SJSA1 (cell line): ENCODE results near the gene FBXO33. TPM values are rescaled to one million over a fixed set of nuclear protein-coding genes. Genes with fewer than 3 reads are reported as not detected.

Source experiments
- DNase-seq, 2 experiments: peaks; one replicate each; pipeline ENCODE4 v3.0.0-alpha.2; 2015 to 2020; ENCODE audit warnings: low spot score in 2 of 2, low read depth in 1 of 2
- H3K27ac ChIP-seq: fragments of 250-450 bp; sonication (Bioruptor Pico); 2 replicates; pipeline ENCODE4 v1.5.1; 2020; ENCODE audit warnings: mild to moderate bottlenecking, moderate library complexity
- H3K27me3 ChIP-seq: fragments of 250-450 bp; sonication (Bioruptor Pico); replicated peaks from 2 replicates; pipeline ENCODE4 v1.5.1; 2020; ENCODE audit warnings: mild to moderate bottlenecking, moderate library complexity
- H3K36me3 ChIP-seq: fragments of 250-450 bp; sonication (Bioruptor Pico); 2 replicates; pipeline ENCODE4 v1.5.1; 2020; ENCODE audit warnings: mild to moderate bottlenecking
- H3K4me1 ChIP-seq: fragments of 250-450 bp; sonication (Bioruptor Pico); replicated peaks from 2 replicates; pipeline ENCODE4 v1.6.1; 2021; ENCODE audit warnings: mild to moderate bottlenecking
- H3K4me3 ChIP-seq: fragments of 250-450 bp; sonication (Bioruptor Pico); 2 replicates; pipeline ENCODE4 v1.5.1; 2020; ENCODE audit warnings: mild to moderate bottlenecking
- H3K9me3 ChIP-seq: fragments of 250-450 bp; sonication (Bioruptor Pico); replicated peaks from 2 replicates; pipeline ENCODE4 v1.5.1; 2020; ENCODE audit warnings: mild to moderate bottlenecking
- total RNA-seq: library from RNA; depleted of rRNA; stranded (reverse); fragments of >200 nt; shearing (Covaris generic); gene quantifications from 2 replicates; pipeline ENCODE4 v1.2.3, GENCODE V29; 2014; rRNA removed

Gene FBXO33, protein sequence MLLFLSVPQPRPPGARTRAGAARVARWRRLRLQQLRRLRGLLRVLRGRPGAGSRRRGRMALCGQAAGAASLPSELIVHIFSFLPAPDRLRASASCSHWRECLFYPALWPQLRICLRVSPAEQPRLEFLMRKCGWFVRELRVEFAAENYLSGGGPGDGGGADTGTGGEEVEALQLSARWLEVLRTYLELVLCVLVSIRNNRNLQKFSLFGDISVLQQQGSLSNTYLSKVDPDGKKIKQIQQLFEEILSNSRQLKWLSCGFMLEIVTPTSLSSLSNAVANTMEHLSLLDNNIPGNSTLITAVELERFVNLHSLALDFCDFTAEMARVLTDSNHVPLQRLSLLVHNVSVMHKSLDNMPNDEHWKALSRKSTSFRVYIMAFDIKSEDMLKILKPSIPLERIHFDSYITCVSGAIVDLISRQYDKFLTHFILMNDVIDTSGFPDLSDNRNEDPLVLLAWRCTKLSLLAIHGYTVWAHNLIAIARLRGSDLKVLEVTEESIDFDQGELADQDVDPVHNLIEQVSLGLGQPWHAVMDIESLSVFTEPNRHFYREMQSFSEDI
- 5.1 and 9.1 TPM in 2 replicates for total RNA-seq

DNA sequence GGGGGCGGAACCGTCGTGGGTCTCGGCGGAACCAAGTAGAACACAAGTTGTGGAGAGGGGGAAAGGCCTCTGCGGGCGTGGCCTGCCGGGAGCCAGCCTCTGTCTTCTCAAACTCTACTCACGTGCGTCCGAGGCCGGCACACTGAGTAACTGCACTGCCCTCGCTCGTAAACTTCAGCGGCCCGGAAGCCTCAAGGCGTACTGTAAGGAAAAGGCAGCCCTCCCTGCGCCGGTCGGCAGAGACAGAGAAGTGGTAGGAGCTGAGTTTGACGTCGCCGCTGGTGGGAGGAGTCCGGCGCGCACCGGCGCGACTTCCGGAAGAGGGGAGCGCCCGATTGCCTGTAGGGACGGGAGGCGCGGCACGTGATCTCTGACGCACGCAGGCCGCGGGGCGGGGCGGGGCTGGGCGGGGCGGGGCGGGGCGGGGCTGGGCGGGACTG, at the start of gene FBXO33:
Gene FBXO33 (minus strand): TSS at position 255 of the 440 bp plus-strand sequence. CDS start 271 bp downstream, outside the sequence.
- peak within 1 kb of the TSS; percentile 100 for H3K27ac ChIP-seq

DNA sequence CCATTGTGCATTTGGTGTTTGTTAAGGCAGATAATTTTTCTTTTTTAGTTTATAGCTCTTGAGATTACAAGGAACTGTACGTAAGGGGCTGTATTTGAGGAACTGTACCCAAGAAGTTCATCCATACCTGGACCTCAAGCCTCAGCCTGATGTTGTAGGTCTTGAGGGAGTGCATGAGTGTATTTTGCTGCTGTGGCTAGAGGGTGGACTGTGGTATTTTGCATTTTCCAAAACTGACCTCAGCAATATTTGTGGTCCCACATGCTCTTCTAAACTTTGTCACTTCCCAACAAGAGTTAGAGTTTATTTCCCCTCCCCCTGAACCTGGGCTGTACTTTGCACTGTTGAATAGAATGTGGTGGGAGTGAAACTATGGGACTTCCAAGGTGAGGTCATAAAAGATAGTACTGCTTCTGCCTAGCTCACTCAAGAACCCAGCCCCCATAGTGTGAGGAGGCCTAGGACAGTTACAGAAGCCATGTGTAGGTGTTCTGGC, 42.2 kb upstream of the FBXO33 start:
- no peaks in the 10 kb centered on the region for H3K36me3 ChIP-seq
- no peaks in the 10 kb centered on the region for H3K4me1 ChIP-seq
- DNase-seq, result no peak
- H3K9me3 ChIP-seq, result no peaks in the 10 kb centered on the region
- H3K27me3 ChIP-seq, result no peaks in the 10 kb centered on the region
- H3K27ac ChIP-seq, result no peak overlapping the region
- H3K4me3 ChIP-seq, result no peak overlapping the region

More for the DNA sequence above, at the start of gene FBXO33:
- H3K27me3 ChIP-seq, result no peaks in the 10 kb centered on the region
- H3K4me1 ChIP-seq, result peaks cover 14% of the 10 kb centered on the region
- peak; percentile 94 to 98 for DNase-seq
- H3K4me3 ChIP-seq, result peak within 1 kb of the TSS; percentile 96
- H3K36me3 ChIP-seq, result peaks cover 8% of the 10 kb centered on the region
- H3K9me3 ChIP-seq, result peaks cover 6% of the 10 kb centered on the region; the same call in 1 of the 2 replicates

DNA sequence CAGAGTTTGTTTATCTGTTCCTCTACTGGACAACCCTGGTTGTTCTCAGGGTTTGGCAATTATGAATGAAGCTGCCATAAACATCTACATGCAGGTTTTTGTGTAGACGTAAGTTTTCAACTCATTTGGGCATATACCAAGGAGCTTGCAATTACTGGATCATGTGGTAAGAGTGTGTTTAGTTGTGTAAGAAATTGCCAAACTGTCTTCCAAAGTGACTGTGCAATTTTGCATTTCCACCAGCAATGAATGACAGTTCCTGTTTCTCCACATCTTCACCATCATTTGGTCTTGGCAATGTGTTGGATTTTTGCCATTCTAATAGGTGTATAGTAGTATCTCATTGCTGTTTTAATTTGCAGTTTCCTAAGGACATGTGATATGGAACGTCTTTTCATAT, 39.8 kb upstream of the FBXO33 start:
- H3K27ac ChIP-seq, result no peak overlapping the region
- no peak overlapping the region for H3K4me3 ChIP-seq
- H3K36me3 ChIP-seq, result no peaks in the 10 kb centered on the region
- no peak for DNase-seq
- no peaks in the 10 kb centered on the region for H3K27me3 ChIP-seq
- no peaks in the 10 kb centered on the region for H3K9me3 ChIP-seq
- H3K4me1 ChIP-seq, result no peaks in the 10 kb centered on the region

DNA sequence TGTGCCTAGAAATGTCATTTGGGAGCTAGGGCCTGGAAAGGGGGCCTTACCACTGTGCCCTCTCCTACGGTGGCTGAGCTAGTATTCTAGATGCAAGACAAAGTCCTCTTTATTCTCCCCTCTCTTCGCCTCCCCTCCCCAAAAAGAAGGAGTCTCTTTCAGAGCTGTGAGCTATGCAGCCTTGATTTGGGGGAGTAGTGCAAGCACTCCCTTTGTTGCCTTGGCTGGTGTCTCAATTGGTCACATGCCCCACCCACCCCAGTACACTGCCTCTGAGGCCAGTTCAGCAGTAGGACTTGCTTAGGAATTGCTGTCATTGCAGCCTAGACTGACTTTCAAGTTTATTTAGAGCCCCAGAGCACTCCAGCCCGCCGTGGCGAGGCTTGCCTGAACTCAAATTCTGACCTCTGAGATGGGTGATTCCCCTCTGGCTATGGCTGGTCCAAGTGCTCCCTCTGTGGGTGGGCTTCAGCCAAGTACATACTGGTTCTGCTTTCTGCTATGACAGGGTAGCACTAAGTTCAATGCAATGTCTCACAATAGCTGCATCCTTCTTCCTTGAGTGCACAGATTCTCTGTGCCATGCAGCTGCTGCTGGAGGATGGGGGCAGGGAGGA, 37.0 kb upstream of the FBXO33 start:
- no peak overlapping the region for H3K4me3 ChIP-seq
- H3K36me3 ChIP-seq, result no peaks in the 10 kb centered on the region
- no peak overlapping the region for H3K27ac ChIP-seq
- DNase-seq, result no peak
- H3K4me1 ChIP-seq, result no peaks in the 10 kb centered on the region
- no peaks in the 10 kb centered on the region for H3K27me3 ChIP-seq
- no peaks in the 10 kb centered on the region for H3K9me3 ChIP-seq

DNA sequence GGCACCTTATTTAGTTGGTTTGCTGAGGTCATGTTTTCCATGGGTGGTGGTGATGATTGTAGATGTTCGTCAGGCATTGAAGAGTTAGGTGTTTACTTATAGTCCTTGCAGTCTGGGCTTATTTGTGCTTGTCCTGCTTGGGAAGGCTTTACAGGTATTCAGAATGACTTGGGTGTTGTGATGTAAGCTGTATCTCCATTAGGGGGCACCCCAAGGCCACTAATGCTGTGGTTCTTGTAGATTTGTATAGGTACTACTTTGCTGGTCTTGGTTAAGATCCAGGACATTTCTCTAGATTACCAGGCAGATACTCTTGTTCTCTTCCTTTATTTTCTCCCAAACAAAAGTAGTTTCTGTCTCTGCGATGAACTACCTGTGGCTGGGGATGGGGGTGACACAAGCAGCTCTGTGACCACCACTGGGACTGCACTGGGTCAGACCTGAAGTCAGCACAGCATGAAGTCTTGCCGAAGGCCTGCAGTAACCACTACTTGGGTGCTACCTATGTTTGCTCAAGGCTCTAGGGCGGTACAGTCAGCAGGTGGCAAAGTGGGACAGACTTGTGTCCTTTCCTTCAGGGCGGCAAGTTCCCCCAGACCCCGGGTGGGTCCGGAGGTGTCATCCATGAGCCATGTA, 35.8 kb upstream of the FBXO33 start:
- Histone ChIP-seq H3K9me3 (no peaks in the 10 kb centered on the region), H3K4me3 (no peak overlapping the region), H3K27me3 (no peaks in the 10 kb centered on the region), H3K36me3 (no peaks in the 10 kb centered on the region), H3K4me1 (no peaks in the 10 kb centered on the region), H3K27ac (no peak overlapping the region)
- no peak for DNase-seq

DNA sequence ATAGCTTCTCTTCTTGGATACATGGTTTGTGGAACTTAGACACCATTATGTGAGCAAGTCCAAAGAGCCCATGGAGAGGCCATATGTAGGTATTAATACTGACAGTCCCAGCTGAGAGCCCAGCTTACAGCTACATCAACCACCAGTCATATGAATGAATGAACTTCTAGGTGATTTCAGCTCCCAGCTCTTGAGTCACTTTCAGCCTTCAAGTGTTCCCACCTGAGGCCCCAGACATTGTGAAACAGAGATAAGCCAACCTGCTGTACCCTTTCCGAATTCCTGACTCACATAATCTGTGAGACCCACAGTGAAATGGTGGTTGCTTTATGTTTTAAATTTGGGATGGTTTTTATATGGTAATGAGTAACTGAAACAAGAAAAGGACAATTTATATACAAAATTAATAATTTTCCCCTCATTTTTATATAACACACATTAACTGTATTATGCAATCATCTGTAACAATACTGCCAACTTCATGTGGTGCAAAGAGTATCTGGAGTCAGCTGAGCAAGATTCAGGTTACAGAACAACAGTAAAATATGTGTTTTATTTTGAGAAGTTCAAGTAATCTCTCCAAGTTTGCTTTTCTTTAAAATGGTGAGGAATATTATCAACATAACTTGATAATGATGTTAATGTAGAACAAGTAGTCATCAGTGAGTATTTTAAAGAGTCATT, 27.7 kb upstream of the FBXO33 start:
- Histone ChIP-seq H3K4me1 (no peaks in the 10 kb centered on the region), H3K27ac (no peak overlapping the region), H3K27me3 (no peaks in the 10 kb centered on the region), H3K4me3 (no peak overlapping the region), H3K9me3 (no peaks in the 10 kb centered on the region), H3K36me3 (no peaks in the 10 kb centered on the region)
- DNase-seq, result no peak

DNA sequence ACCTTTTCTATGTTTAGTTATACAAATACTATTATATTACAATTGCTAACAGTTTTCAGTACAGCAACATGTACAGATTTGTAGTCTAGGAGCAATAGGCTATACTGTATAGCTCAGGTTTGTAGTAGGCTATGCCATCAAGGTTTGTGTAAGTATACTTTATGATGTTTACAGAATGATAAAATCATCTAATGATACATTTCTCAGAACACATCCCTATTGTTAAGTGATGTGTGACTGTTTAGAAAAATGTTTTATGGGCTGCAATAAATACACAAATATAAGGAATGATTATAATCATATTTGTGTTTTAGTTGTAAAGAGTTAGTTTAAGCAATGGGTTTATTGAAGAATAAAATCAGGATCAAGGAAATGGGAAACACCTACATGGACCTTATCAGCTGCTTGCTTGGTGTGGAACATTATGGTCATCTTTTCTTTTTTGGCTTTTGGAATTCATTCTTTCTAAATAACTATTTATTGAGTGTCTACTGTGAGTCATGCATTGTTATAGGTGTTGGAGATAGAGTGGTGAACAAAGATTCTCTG, 24.5 kb upstream of the FBXO33 start:
- Histone ChIP-seq H3K27ac (no peak overlapping the region), H3K4me3 (no peak overlapping the region), H3K4me1 (no peaks in the 10 kb centered on the region), H3K27me3 (no peaks in the 10 kb centered on the region), H3K9me3 (no peaks in the 10 kb centered on the region), H3K36me3 (no peaks in the 10 kb centered on the region)
- no peak for DNase-seq

DNA sequence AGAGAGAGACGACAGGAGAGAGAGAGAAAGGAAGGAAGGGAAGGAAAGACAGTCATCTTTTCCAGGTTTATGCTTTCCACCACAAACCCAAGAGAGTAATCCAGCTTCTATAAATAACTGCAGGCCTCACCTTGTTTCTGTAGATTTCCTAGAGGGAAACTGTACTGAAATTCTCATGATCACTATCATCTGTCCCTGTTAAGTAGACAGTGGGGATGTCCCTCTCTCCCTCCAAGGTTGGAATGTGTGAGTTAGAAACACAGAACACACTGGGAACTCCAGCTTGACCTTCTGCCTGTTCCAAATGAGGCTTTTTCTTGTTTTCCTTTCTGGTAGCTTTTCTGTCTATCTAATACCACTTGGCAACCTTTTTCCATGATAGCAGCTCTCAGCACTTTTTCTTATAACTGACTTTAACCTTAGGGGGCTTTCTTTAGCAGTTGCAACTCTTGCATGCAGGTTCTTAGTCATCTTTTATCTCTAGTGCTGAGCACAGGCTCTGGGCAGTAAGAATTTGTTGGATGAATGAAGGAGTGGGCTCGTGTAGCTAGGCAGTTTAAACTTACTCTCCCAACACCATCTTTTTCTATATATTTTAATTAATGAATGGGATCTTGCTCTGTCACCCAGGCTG, 22.8 kb upstream of the FBXO33 start:
- DNase-seq, result no peak
- Histone ChIP-seq H3K36me3 (no peaks in the 10 kb centered on the region), H3K27ac (no peak overlapping the region), H3K4me1 (no peaks in the 10 kb centered on the region), H3K27me3 (no peaks in the 10 kb centered on the region), H3K9me3 (no peaks in the 10 kb centered on the region), H3K4me3 (no peak overlapping the region)

DNA sequence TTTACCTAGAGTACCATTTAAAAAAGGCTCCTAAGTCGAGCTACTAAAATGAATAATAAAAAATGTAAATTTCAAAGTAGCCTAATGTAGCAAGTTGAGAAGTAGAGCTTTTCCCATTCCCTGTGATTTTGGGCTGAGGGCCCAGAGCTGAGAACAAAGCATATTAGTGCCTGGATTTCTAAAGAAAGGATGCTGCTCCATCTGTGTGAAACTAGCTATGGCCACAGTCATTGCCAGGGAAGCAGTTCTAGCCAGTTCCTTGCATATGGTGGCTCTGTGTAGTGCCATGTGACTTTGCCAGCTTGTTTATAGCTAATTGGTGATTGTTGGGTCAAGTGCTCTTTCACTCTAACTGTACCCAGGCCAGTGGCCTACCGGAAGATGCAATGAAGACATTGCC, 20.4 kb upstream of the FBXO33 start:
- no peak for DNase-seq
- no peaks in the 10 kb centered on the region for H3K27me3 ChIP-seq
- H3K9me3 ChIP-seq, result no peaks in the 10 kb centered on the region
- H3K4me1 ChIP-seq, result no peaks in the 10 kb centered on the region
- no peak overlapping the region for H3K4me3 ChIP-seq
- H3K36me3 ChIP-seq, result no peaks in the 10 kb centered on the region
- H3K27ac ChIP-seq, result no peak overlapping the region

DNA sequence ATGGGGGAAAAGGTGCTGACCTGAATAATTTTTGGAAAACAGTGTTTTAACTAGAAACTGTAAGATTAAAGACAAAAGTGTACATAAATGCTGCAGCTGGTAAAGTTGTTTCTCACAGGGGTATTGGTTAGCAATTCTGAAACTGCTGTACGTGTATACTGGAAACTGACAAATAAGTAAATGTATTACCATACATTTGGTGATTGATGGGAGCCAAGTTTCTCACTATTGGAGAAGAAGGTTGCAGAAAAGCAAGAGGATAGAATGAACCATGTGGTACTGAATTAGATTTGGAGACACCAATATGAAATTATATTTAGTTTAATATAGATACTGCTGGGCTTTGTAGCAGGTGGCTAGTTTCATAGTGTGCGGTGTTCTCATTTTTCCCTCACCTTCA, 19.6 kb upstream of the FBXO33 start:
- no peak overlapping the region for H3K27ac ChIP-seq
- H3K4me1 ChIP-seq, result no peaks in the 10 kb centered on the region
- H3K9me3 ChIP-seq, result no peaks in the 10 kb centered on the region
- H3K36me3 ChIP-seq, result no peaks in the 10 kb centered on the region
- DNase-seq, result no peak
- H3K27me3 ChIP-seq, result no peaks in the 10 kb centered on the region
- H3K4me3 ChIP-seq, result no peak overlapping the region

DNA sequence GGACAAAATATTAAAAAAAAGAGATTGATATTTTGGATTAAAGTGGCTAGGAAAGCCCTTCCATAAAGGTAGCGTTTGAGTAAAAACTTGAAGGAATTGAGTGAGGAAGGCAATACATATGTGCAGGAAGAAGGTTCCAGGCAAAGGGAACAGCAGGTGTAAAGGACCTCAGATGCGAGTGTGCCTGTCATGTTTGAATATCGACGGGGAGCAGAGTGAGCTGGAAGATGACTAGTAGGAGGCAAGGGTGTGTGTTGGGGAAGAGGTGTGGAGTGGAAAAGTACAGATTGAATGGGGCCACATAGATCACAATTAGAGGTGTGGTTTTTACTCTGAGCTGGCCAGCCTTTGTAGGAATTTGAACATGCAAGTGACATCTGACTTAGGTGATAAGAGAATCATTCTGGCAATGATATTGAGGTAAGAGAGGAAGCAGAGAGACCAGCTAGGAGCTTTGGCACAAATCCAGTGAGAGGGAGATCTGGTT, 15.0 kb upstream of the FBXO33 start:
- Histone ChIP-seq H3K27me3 (no peaks in the 10 kb centered on the region), H3K4me1 (no peaks in the 10 kb centered on the region), H3K27ac (no peak overlapping the region), H3K36me3 (no peaks in the 10 kb centered on the region), H3K4me3 (no peak overlapping the region), H3K9me3 (no peaks in the 10 kb centered on the region)
- no peak for DNase-seq

DNA sequence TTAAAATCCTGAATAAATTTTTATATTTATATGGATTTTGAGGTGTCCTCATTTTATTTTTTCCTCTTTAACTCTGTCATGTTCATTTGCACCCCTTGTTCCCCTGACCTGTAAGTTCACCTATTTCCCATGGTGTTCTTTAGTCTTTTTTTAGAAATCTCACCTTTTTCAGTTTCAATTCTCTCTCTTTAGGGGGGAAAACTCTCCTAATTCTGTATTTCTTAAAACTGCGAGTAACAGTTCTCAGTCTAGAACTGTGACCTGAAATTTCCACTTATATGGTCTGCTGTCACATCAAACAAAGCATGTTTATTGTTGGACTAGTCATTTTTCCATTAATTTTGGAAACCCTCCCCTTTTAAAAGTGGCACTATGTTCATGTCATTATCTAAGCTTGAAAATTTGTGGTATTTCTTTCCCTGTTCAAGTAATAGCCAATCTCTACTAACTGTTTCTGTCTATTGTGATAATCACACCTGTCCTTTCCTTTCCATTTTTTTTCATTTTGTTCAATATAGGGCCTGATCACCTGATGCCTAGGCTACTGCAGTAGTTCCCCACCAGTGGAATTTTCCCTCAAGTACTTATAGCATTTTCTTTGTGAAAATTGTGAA, 14.0 kb upstream of the FBXO33 start:
- Histone ChIP-seq H3K4me3 (no peak overlapping the region), H3K4me1 (no peaks in the 10 kb centered on the region), H3K9me3 (no peaks in the 10 kb centered on the region), H3K36me3 (no peaks in the 10 kb centered on the region), H3K27me3 (no peaks in the 10 kb centered on the region), H3K27ac (no peak overlapping the region)
- DNase-seq, result no peak
